SK-N-SH (cell line): ENCODE results near the gene MT2A. TPM values are rescaled to one million over a fixed set of nuclear protein-coding genes. Genes with fewer than 3 reads are reported as not detected.

Experiments used
- CTCF ChIA-PET: fragments of 300-600, 350-600 bp; formaldehyde crosslinking; extraction: SDS; loops from one replicate; lab custom pipeline; 2021; lab: Yijun Ruan, JAX
- POLR2A ChIA-PET: fragments of 350-600 bp; sonication (Branson Sonifier 250); formaldehyde crosslinking; extraction: SDS; loops from one replicate; lab custom pipeline; 2020; ENCODE audit warnings: antibody characterized with exemption, inconsistent platforms; lab: Yijun Ruan, JAX
- DNase-seq: peaks from one replicate; pipeline ENCODE4 v3.0.0; 2012
- H2AFZ ChIP-seq: fragments of 200-600 bp; sonication (generic); 2 replicates; pipeline ENCODE4 v1.8.1; 2016; ENCODE audit warnings: antibody characterized with exemption, mild to moderate bottlenecking, low read depth
- H3F3A ChIP-seq: fragments of 200-600 bp; sonication (generic); replicated peaks from 2 replicates; pipeline ENCODE3; 2016; ENCODE audit warnings: antibody characterized with exemption, mild to moderate bottlenecking; ENCODE audit not compliant: insufficient read depth
- H3K27ac ChIP-seq, 2 experiments: fragments of 200-500 bp in 1 of 2; fragments of 200-600 bp in 1 of 2; sonication (Bioruptor generic) in 1 of 2; sonication (generic), shearing (Covaris generic) in 1 of 2; 2 replicates each; pipeline versions ENCODE4 v1.5.1 to v1.6.1; 2014 to 2016; ENCODE audit warnings: low read depth in 2 of 2, inconsistent platforms in 1 of 2, low read length in 1 of 2, mild to moderate bottlenecking in 1 of 2, mixed read lengths in 1 of 2
- H3K27me3 ChIP-seq: fragments of 200-600 bp; sonication (generic), shearing (Covaris generic); 2 replicates; pipeline ENCODE4 v1.6.1; 2016; ENCODE audit warnings: mixed run types; ENCODE audit not compliant: insufficient read depth
- H3K36me3 ChIP-seq, 2 experiments: fragments of 200-500 bp in 1 of 2; fragments of 200-600 bp in 1 of 2; sonication (Bioruptor generic) in 1 of 2; sonication (generic) in 1 of 2; replicated peaks in 1 of 2; 2 replicates each; pipeline versions ENCODE3 to v1.5.1; 2014 to 2016; ENCODE audit warnings: low read length in 1 of 2, mild to moderate bottlenecking in 1 of 2; ENCODE audit not compliant: insufficient read depth in 2 of 2, control insufficient read depth in 1 of 2
- H3K4me1 ChIP-seq, 2 experiments: fragments of 200-500 bp in 1 of 2; fragments of 200-600 bp in 1 of 2; sonication (Bioruptor generic) in 1 of 2; sonication (generic), shearing (Covaris generic) in 1 of 2; 2 replicates each; pipeline versions ENCODE4 v1.5.1 to v1.6.1; 2014 to 2016; ENCODE audit warnings: low read depth in 1 of 2, low read length in 1 of 2, mixed run types in 1 of 2; ENCODE audit not compliant: insufficient read depth in 2 of 2, control insufficient read depth in 1 of 2
- H3K4me2 ChIP-seq: fragments of 200-600 bp; sonication (generic), shearing (Covaris generic); 2 replicates; pipeline ENCODE4 v1.6.1; 2017; ENCODE audit warnings: mixed run types
- H3K4me3 ChIP-seq, 2 experiments: fragments of 200-500 bp in 1 of 2; fragments of 200-600 bp in 1 of 2; sonication (Bioruptor generic) in 1 of 2; sonication (generic), shearing (Covaris generic) in 1 of 2; 2 replicates each; pipeline versions ENCODE4 v1.5.1 to v1.8.1; 2014 to 2016; ENCODE audit warnings: low read depth in 2 of 2, inconsistent platforms in 1 of 2, low read length in 1 of 2, mild to moderate bottlenecking in 1 of 2, mixed read lengths in 1 of 2, moderate library complexity in 1 of 2
- H3K79me2 ChIP-seq: fragments of 200-600 bp; sonication (generic); 2 replicates; pipeline ENCODE4 v1.8.1; 2017; ENCODE audit warnings: mild to moderate bottlenecking; ENCODE audit not compliant: insufficient read depth
- H3K9ac ChIP-seq: fragments of 200-600 bp; sonication (generic); 2 replicates; pipeline ENCODE4 v1.6.1; 2017; ENCODE audit warnings: mixed run types
- H3K9me2 ChIP-seq: fragments of 200-600 bp; sonication (generic); 2 replicates; pipeline ENCODE4 v1.6.1; 2017; ENCODE audit warnings: mixed run types
- H3K9me3 ChIP-seq: fragments of 200-600 bp; sonication (generic); 2 replicates; pipeline ENCODE4 v1.6.1; 2017; ENCODE audit warnings: mixed run types, mild to moderate bottlenecking, moderate library complexity
- H4K20me1 ChIP-seq: fragments of 200-600 bp; sonication (generic); 2 replicates; pipeline ENCODE4 v1.6.1; 2017; ENCODE audit warnings: mild to moderate bottlenecking, mixed run types; ENCODE audit not compliant: insufficient read depth
- CHD2 ChIP-seq: fragments of 150-350 bp; IDR thresholded peaks from 2 replicates; pipeline ENCODE4 v1.6.1; 2018; ENCODE audit warnings: low read length; ENCODE audit not compliant: partially characterized antibody
- CTCF ChIP-seq: fragments of 200-600 bp; sonication (generic); IDR thresholded peaks from 2 replicates; pipeline ENCODE4 v1.6.1; 2017; ENCODE audit warnings: antibody characterized with exemption, mild to moderate bottlenecking, moderate library complexity
- ELF1 ChIP-seq: IDR thresholded peaks from 2 replicates; pipeline ENCODE4 v1.4.0; 2012
- EZH2phosphoT487 ChIP-seq: fragments of 200-600 bp; sonication (generic); IDR thresholded peaks from 2 replicates; pipeline ENCODE4 v1.6.1; 2017; ENCODE audit warnings: low read depth, mixed run types, mild to moderate bottlenecking, antibody characterized with exemption, moderate library complexity, borderline replicate concordance
- FOXJ3 ChIP-seq: sonication (generic); formaldehyde crosslinking; IDR thresholded peaks from 2 replicates; pipeline ENCODE4 v1.5.1; 2020; ENCODE audit warnings: mild to moderate bottlenecking, missing genetic modification reagents
- GATA2 ChIP-seq: sonication (generic); formaldehyde crosslinking; IDR thresholded peaks from 2 replicates; pipeline ENCODE4 v1.5.0; 2020; ENCODE audit warnings: mild to moderate bottlenecking, missing genetic modification reagents
- MXI1 ChIP-seq: IDR thresholded peaks from 2 replicates; pipeline ENCODE4 v1.6.1; 2012; ENCODE audit warnings: mild to moderate bottlenecking, low read depth, low read length, improper control_type of control experiment
- RAD21 ChIP-seq: IDR thresholded peaks from 2 replicates; pipeline ENCODE4 v1.6.1; 2012; ENCODE audit warnings: mild to moderate bottlenecking, low read length
- RCOR1 ChIP-seq: fragments of 150-350 bp; IDR thresholded peaks from 2 replicates; pipeline ENCODE4 v1.6.1; 2017; ENCODE audit warnings: antibody characterized with exemption, low read length
- SMC3 ChIP-seq: IDR thresholded peaks from 2 replicates; pipeline ENCODE4 v1.6.1; 2012; ENCODE audit warnings: low read depth, low read length, improper control_type of control experiment
- TAF1 ChIP-seq: IDR thresholded peaks from 2 replicates; pipeline ENCODE4 v1.6.1; 2012; ENCODE audit warnings: low read depth, mild to moderate bottlenecking, low read length, moderate library complexity, borderline replicate concordance
- TCF12 ChIP-seq: IDR thresholded peaks from 2 replicates; pipeline ENCODE4 v1.4.0; 2012
- TEAD4 ChIP-seq: IDR thresholded peaks from 2 replicates; pipeline ENCODE4 v1.4.0; 2012; ENCODE audit warnings: mild to moderate bottlenecking, borderline replicate concordance; ENCODE audit not compliant: insufficient read depth
- USF1 ChIP-seq: IDR thresholded peaks from 2 replicates; pipeline ENCODE4 v1.4.0; 2012; ENCODE audit warnings: low read depth, borderline replicate concordance
- USF2 ChIP-seq: fragments of 150-350 bp; IDR thresholded peaks from 2 replicates; pipeline ENCODE4 v1.6.1; 2017; ENCODE audit warnings: antibody characterized with exemption, low read length, low read depth, borderline replicate concordance
- YY1 ChIP-seq: IDR thresholded peaks from 2 replicates; pipeline ENCODE4 v1.4.0; 2012; ENCODE audit warnings: low read depth, mild to moderate bottlenecking
- WGBS: methylation state at CpG from one replicate; pipeline ENCODE4 v1.1.6; 2017; ENCODE audit warnings: low lambda C conversion rate; 5-methylcytosine and 5-hydroxymethylcytosine counted together
- polyA plus RNA-seq, 3 experiments: library from polyadenylated mRNA; depleted of rRNA; stranded (reverse); fragments of >200 nt; gene quantifications; 2 replicates each; pipeline ENCODE4 v1.2.3, GENCODE V29; 2012
- TF ChIP-seq, protein P1 (sequence below): IDR thresholded peaks from 2 replicates; pipeline ENCODE4 v1.6.1; 2012; ENCODE audit warnings: mild to moderate bottlenecking, low read depth, low read length, moderate library complexity

Gene MT2A
- polyA plus RNA-seq, 1 of the 3 experiments (the other 2 are of a cell fraction) = 133 TPM

- TF ChIP-seq USF1 (no peak), ELF1 (no peak), CHD2 (no peak), FOXJ3 (CRISPR knock-in tag) (no peak), RCOR1 (no peak), YY1 (no peak), TCF12 (no peak)
Measured at GRCh38 chr16:56574625-56575024, 33.8 kb upstream of the MT2A start (continued).

- Histone ChIP-seq H3F3A (no peaks in the 10 kb centered on the region), H3K4me2 (no peak overlapping the region), H3K9me3 (no peaks in the 10 kb centered on the region), H3K4me1 (no peaks in the 10 kb centered on the region), H2AFZ (no peak overlapping the region)
- 51% methylated on average over 5 of the region's 8 CpGs for WGBS
- TF ChIP-seq TAF1 = no peak
- peak; percentile 60 for TF ChIP-seq SMC3
- TF ChIP-seq CTCF = peak; percentile 53
- TF ChIP-seq RAD21 = peak; percentile 73
- TF ChIP-seq, all 33 proteins: peak for 3
- H3K9ac ChIP-seq = no peak overlapping the region
- ChIA-PET POLR2A (no interaction called here), CTCF (interaction anchor here (0.5 to 2.6 kb wide), 24 partner anchors 8 to 1694 kb away, joined by 3 to 38 read pairs (median 4); partner anchors contain the start of gene MT3)
- H3K79me2 ChIP-seq = no peaks in the 10 kb centered on the region
- no peaks in the 10 kb centered on the region for H3K27me3 ChIP-seq
- no peaks in the 10 kb centered on the region for H4K20me1 ChIP-seq
- H3K27ac ChIP-seq = no peak overlapping the region
- no peak overlapping the region for H3K4me3 ChIP-seq
- no peaks in the 10 kb centered on the region for H3K9me2 ChIP-seq
- peak; percentile 63 for DNase-seq
- no peaks in the 10 kb centered on the region for H3K36me3 ChIP-seq
Measured at GRCh38 chr16:56576585-56577299, 31.6 kb upstream of the MT2A start.

DNA sequence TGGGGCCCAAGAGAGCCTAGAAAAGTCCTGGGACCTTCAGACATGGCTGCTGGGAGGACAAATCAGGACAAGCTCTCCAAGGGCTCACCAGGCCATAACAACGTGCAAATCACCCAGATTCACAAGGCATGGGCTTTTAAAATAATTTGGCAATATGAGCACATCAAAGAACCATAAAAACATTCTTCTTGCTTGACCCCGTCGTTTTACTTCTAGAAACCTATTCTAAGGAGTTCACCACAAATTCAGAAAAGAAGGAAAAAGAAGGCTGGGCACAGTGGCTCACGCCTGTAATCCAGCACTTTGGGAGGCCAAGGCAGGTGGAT, 31.1 kb upstream of the MT2A start:
- H3K36me3 ChIP-seq = no peaks in the 10 kb centered on the region
- H3K9me3 ChIP-seq = no peaks in the 10 kb centered on the region
- H3K4me1 ChIP-seq = no peaks in the 10 kb centered on the region
- WGBS = 73% methylated on average over 4 of the region's 4 CpGs
- no peaks in the 10 kb centered on the region for H3K27me3 ChIP-seq
- no peaks in the 10 kb centered on the region for H4K20me1 ChIP-seq
- no peak for DNase-seq
- no peak overlapping the region for H3K27ac ChIP-seq
- no peaks in the 10 kb centered on the region for H3F3A ChIP-seq
- H2AFZ ChIP-seq = no peak overlapping the region
- H3K4me3 ChIP-seq = no peak overlapping the region
- no peaks in the 10 kb centered on the region for H3K9me2 ChIP-seq
- ChIA-PET POLR2A (no interaction called here), CTCF (interaction anchor here (0.6 to 2.6 kb wide), 14 partner anchors 9 to 212 kb away, joined by 3 to 38 read pairs (median 4); no protein-coding TSS in a partner anchor)
- H3K79me2 ChIP-seq = no peaks in the 10 kb centered on the region
- no peak overlapping the region for H3K9ac ChIP-seq
- H3K4me2 ChIP-seq = no peak overlapping the region
- no peak for TF ChIP-seq CHD2
- TF ChIP-seq, protein P1, sequence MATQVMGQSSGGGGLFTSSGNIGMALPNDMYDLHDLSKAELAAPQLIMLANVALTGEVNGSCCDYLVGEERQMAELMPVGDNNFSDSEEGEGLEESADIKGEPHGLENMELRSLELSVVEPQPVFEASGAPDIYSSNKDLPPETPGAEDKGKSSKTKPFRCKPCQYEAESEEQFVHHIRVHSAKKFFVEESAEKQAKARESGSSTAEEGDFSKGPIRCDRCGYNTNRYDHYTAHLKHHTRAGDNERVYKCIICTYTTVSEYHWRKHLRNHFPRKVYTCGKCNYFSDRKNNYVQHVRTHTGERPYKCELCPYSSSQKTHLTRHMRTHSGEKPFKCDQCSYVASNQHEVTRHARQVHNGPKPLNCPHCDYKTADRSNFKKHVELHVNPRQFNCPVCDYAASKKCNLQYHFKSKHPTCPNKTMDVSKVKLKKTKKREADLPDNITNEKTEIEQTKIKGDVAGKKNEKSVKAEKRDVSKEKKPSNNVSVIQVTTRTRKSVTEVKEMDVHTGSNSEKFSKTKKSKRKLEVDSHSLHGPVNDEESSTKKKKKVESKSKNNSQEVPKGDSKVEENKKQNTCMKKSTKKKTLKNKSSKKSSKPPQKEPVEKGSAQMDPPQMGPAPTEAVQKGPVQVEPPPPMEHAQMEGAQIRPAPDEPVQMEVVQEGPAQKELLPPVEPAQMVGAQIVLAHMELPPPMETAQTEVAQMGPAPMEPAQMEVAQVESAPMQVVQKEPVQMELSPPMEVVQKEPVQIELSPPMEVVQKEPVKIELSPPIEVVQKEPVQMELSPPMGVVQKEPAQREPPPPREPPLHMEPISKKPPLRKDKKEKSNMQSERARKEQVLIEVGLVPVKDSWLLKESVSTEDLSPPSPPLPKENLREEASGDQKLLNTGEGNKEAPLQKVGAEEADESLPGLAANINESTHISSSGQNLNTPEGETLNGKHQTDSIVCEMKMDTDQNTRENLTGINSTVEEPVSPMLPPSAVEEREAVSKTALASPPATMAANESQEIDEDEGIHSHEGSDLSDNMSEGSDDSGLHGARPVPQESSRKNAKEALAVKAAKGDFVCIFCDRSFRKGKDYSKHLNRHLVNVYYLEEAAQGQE = no peak
- TF ChIP-seq MXI1 = no peak
- no peak for TF ChIP-seq TEAD4
- TF ChIP-seq TAF1 = no peak
- no peak for TF ChIP-seq SMC3
- TF ChIP-seq GATA2 (CRISPR knock-in tag) = no peak
- TF ChIP-seq RCOR1 = no peak
- no peak for TF ChIP-seq EZH2phosphoT487
- TF ChIP-seq USF2 = no peak
